Breast epithelium (tissue), 4 donors: ENCODE data around the gene KRT28. TPM values are rescaled to one million over a fixed set of nuclear protein-coding genes. Genes with fewer than 3 reads are reported as not detected.

ENCODE experiments used
- DNase-seq, 2 donors: peaks; one replicate each; pipeline ENCODE4 v3.0.0-alpha.2; 2019; ENCODE audit warnings: low spot score in 2 of 2
- H3K27ac ChIP-seq, 2 donors: fragments of 200-600 bp; sonication (generic) in 1 of 2; one replicate each; pipeline ENCODE4 v1.5.1; 2016 to 2019; ENCODE audit warnings: mild to moderate bottlenecking in 1 of 2
- H3K27me3 ChIP-seq, 2 donors: fragments of 200-600 bp; sonication (generic) in 1 of 2; one replicate each; pipeline versions ENCODE4 v1.5.1 to v1.6.0; 2017 to 2019; ENCODE audit warnings: control low read depth in 1 of 2, mild to moderate bottlenecking in 1 of 2
- H3K36me3 ChIP-seq: fragments of 200-600 bp; one replicate; pipeline ENCODE4 v1.5.1; 2019
- H3K4me1 ChIP-seq, 2 donors: fragments of 200-600 bp; sonication (generic); one replicate each; pipeline ENCODE4 v1.5.1; 2016 to 2019; ENCODE audit warnings: control low read depth in 1 of 2
- H3K4me3 ChIP-seq, 3 donors: fragments of 200-600 bp; sonication (generic); 1 replicate in 2 of 3; 2 replicates in 1 of 3; pipeline ENCODE4 v1.5.1; 2016 to 2019; ENCODE audit warnings: mild to moderate bottlenecking in 3 of 3, moderate library complexity in 2 of 3
- H3K9me3 ChIP-seq, 2 donors: fragments of 200-600 bp; sonication (generic) in 1 of 2; one replicate each; pipeline ENCODE4 v1.5.1; 2016 to 2019; ENCODE audit warnings: control low read depth in 1 of 2
- CTCF ChIP-seq, 3 donors: fragments of 450-650 bp; IDR thresholded peaks; one replicate each; pipeline ENCODE4 v1.5.1; 2016 to 2017; ENCODE audit warnings: antibody characterized with exemption in 3 of 3, mild to moderate bottlenecking in 3 of 3, moderate library complexity in 3 of 3
- POLR2A ChIP-seq: fragments of 450-650 bp; IDR thresholded peaks from one replicate; pipeline ENCODE4 v1.6.1; 2016; ENCODE audit warnings: antibody characterized with exemption, mild to moderate bottlenecking, moderate library complexity
- POLR2AphosphoS5 ChIP-seq, 3 donors: sonication (generic); formaldehyde crosslinking; IDR thresholded peaks; one replicate each; pipeline ENCODE4 v1.6.1; 2017; ENCODE audit warnings: antibody characterized with exemption in 3 of 3
- intact Hi-C: fragments of 100-400 bp; cut with DNase I; formaldehyde crosslinking; loops from one replicate; pipeline ENCODE4 v1.15.1; 2023; ENCODE audit warnings: low total_unique reads
- total RNA-seq, 3 donors: library from RNA; depleted of rRNA; stranded (reverse); fragments of >200 nt; gene quantifications; one replicate each; pipeline ENCODE4 v1.1.0, GENCODE V29; 2016

Gene KRT28
- total RNA-seq, 3 donors from 2014 or later: not detected

- no peak for DNase-seq
- no peak within 1 kb of the TSS for H3K4me3 ChIP-seq
- intact Hi-C loops: no loop called here
- peaks cover 0 to 7% of the 10 kb centered on the region in 2 donors for H3K27me3 ChIP-seq
- no peaks in the 10 kb centered on the region for H3K36me3 ChIP-seq
- H3K9me3 ChIP-seq: no peaks in the 10 kb centered on the region
- H3K4me1 ChIP-seq: no peaks in the 10 kb centered on the region
- no peak for TF ChIP-seq POLR2A
- no peak for TF ChIP-seq POLR2AphosphoS5 (IDR thresholded peaks at IDR 0.05)
- TF ChIP-seq CTCF (IDR thresholded peaks at IDR 0.05): no peak
- H3K27ac ChIP-seq: no peak within 1 kb of the TSS
Measured at GRCh38 chr17:40772101-40772500, 27.7 kb downstream of the KRT28 start, which contains the start of gene KRT26. TSS of gene KRT26 (minus strand) at chr17:40772201. CDS start at chr17:40772113, 88 bp downstream.

GRCh38 chr17:40765657-40766056 lies 34.1 kb downstream of the KRT28 start:
- Histone ChIP-seq H3K27me3 (peaks cover 0 to 3% of the 10 kb centered on the region in 2 donors), H3K36me3 (no peaks in the 10 kb centered on the region), H3K9me3 (peaks cover 19 to 21% of the 10 kb centered on the region in 2 donors), H3K27ac (no peak overlapping the region), H3K4me1 (no peaks in the 10 kb centered on the region), H3K4me3 (no peak overlapping the region)
- intact Hi-C loops: no loop called here
- TF ChIP-seq CTCF (IDR thresholded peaks at IDR 0.05): no peak
- no peak for DNase-seq

GRCh38 chr17:40763752-40764151 lies 36.0 kb downstream of the KRT28 start:
- no peak overlapping the region for H3K27ac ChIP-seq
- H3K4me1 ChIP-seq: no peaks in the 10 kb centered on the region
- H3K36me3 ChIP-seq: no peaks in the 10 kb centered on the region
- no peak overlapping the region for H3K4me3 ChIP-seq
- no peak for TF ChIP-seq CTCF (IDR thresholded peaks at IDR 0.05)
- peaks cover 0 to 3% of the 10 kb centered on the region in 2 donors for H3K27me3 ChIP-seq
- intact Hi-C loops: no loop called here
- no peak for DNase-seq
- H3K9me3 ChIP-seq: peaks cover 25 to 38% of the 10 kb centered on the region in 2 donors

GRCh38 chr17:40760105-40761016 lies 39.4 kb downstream of the KRT28 start:
- Histone ChIP-seq H3K27me3 (peaks cover 0 to 3% of the 10 kb centered on the region in 2 donors), H3K9me3 (peaks cover 25 to 55% of the 10 kb centered on the region in 2 donors), H3K27ac (no peak overlapping the region), H3K4me1 (no peaks in the 10 kb centered on the region), H3K4me3 (no peak overlapping the region), H3K36me3 (no peaks in the 10 kb centered on the region)
- TF ChIP-seq POLR2AphosphoS5 (IDR thresholded peaks at IDR 0.05) (no peak), POLR2A (no peak), CTCF (IDR thresholded peaks at IDR 0.05) (no peak)
- intact Hi-C loops: no loop called here
- no peak for DNase-seq

GRCh38 chr17:40755231-40755630 lies 44.5 kb downstream of the KRT28 start, which contains the start of gene KRT25:
TSS of gene KRT25 (minus strand) at chr17:40755331. CDS start at chr17:40755271, 60 bp downstream.
- H3K27me3 ChIP-seq: no peaks in the 10 kb centered on the region
- no peak within 1 kb of the TSS for H3K27ac ChIP-seq
- H3K4me1 ChIP-seq: no peaks in the 10 kb centered on the region
- DNase-seq: no peak
- H3K36me3 ChIP-seq: no peaks in the 10 kb centered on the region
- H3K9me3 ChIP-seq: peaks cover 4 to 29% of the 10 kb centered on the region in 2 donors
- TF ChIP-seq CTCF (IDR thresholded peaks at IDR 0.05) (no peak), POLR2A (no peak), POLR2AphosphoS5 (IDR thresholded peaks at IDR 0.05) (no peak)
- intact Hi-C loops: no loop called here
- no peak within 1 kb of the TSS for H3K4me3 ChIP-seq
